PC-3 (cell line): ENCODE data around the gene ZDHHC15. TPM values are rescaled to one million over a fixed set of nuclear protein-coding genes. Genes with fewer than 3 reads are reported as not detected.
"Not testable (repeated sequence)": the region's sequence is repeated elsewhere in the genome, so short reads cannot be mapped to it uniquely, and the experiment has no call there.

Experiments used
- ATAC-seq: fragments of 200-7000 bp; cut with Tn5 transposase; 2 replicates; pipeline ENCODE4 v1.9.1; 2020; ENCODE audit warnings: mild to moderate bottlenecking, moderate library complexity
- Bru-seq: library from RNA; stranded (reverse); fragments of 400-500 nt; gene quantifications from one replicate; lab custom pipeline; 2021; lab: Mats Ljungman, UMichigan
- BruChase-seq, 2 experiments: library from RNA; stranded (reverse); fragments of 400-500 nt; gene quantifications; one replicate each; lab custom pipeline; 2021; lab: Mats Ljungman, UMichigan
- BruUV-seq: library from RNA; stranded (reverse); fragments of 400-500 nt; replicated peaks from 2 replicates; lab custom pipeline; 2021; lab: Mats Ljungman, UMichigan
- CTCF ChIA-PET: fragments of 300-600 bp; sonication (Branson Sonifier 250); formaldehyde crosslinking; loops from one replicate; lab custom pipeline; 2022; ENCODE audit warnings: antibody characterized with exemption; lab: Charles Lee
- POLR2A ChIA-PET: fragments of 300-600 bp; sonication (Branson Sonifier 250); formaldehyde crosslinking; loops from one replicate; lab custom pipeline; 2022; ENCODE audit warnings: antibody characterized with exemption; ENCODE audit not compliant: unreplicated experiment; lab: Charles Lee
- DNase-seq: peaks from one replicate; pipeline ENCODE4 v3.0.0-alpha.2; 2015
- H2AFZ ChIP-seq: fragments of 300-600 bp; sonication (generic); 2 replicates; pipeline ENCODE4 v1.6.0; 2016; ENCODE audit warnings: antibody characterized with exemption, low read length
- H3F3A ChIP-seq: fragments of 300-600 bp; sonication (generic); one replicate; pipeline ENCODE4 v1.6.0; 2017; ENCODE audit warnings: antibody characterized with exemption, low read length, control low read depth, mild to moderate bottlenecking; ENCODE audit not compliant: unreplicated experiment
- H3K27ac ChIP-seq: fragments of 300-600 bp; sonication (generic); 2 replicates; pipeline ENCODE4 v1.5.1; 2016; ENCODE audit warnings: mild to moderate bottlenecking, low read length
- H3K27me3 ChIP-seq: fragments of 300-600 bp; sonication (generic); 2 replicates; pipeline ENCODE4 v1.6.1; 2016; ENCODE audit warnings: low read length, mixed read lengths
- H3K36me3 ChIP-seq: fragments of 300-600 bp; sonication (generic); 2 replicates; pipeline ENCODE4 v1.6.1; 2016; ENCODE audit warnings: low read depth, mixed run types, low read length, mixed read lengths
- H3K4me1 ChIP-seq: fragments of 300-600 bp; sonication (generic); 2 replicates; pipeline ENCODE4 v1.5.1; 2016; ENCODE audit warnings: low read length; ENCODE audit not compliant: insufficient read depth
- H3K4me2 ChIP-seq: fragments of 300-600 bp; sonication (generic); 2 replicates; pipeline ENCODE4 v1.6.0; 2016; ENCODE audit warnings: low read length
- H3K4me3 ChIP-seq: fragments of 300-600 bp; sonication (generic); 2 replicates; pipeline ENCODE4 v1.5.1; 2016; ENCODE audit warnings: mild to moderate bottlenecking, low read length, mixed read lengths
- H3K79me2 ChIP-seq: fragments of 300-600 bp; sonication (generic); 2 replicates; pipeline ENCODE4 v1.6.1; 2017; ENCODE audit warnings: low read length, mixed read lengths
- H3K9ac ChIP-seq: fragments of 300-600 bp; sonication (generic); 2 replicates; pipeline ENCODE4 v1.6.0; 2016; ENCODE audit warnings: mild to moderate bottlenecking, low read length
- H3K9me2 ChIP-seq: fragments of 300-600 bp; sonication (generic); replicated peaks from 2 replicates; pipeline ENCODE4 v1.6.1; 2016; ENCODE audit warnings: mixed run types, low read length, mixed read lengths
- H3K9me3 ChIP-seq: fragments of 300-600 bp; sonication (generic); 2 replicates; pipeline ENCODE4 v1.6.1; 2016; ENCODE audit warnings: low read length, mixed read lengths
- H4K20me1 ChIP-seq: fragments of 300-600 bp; sonication (generic); 2 replicates; pipeline ENCODE4 v1.6.1; 2016; ENCODE audit warnings: low read length, mixed read lengths
- CTCF ChIP-seq: fragments of 300-600 bp; sonication (generic); conservative IDR thresholded peaks from 2 replicates; pipeline ENCODE4 v1.5.1; 2017; ENCODE audit warnings: antibody characterized with exemption, low read depth, mild to moderate bottlenecking, low read length
- EZH2 ChIP-seq: fragments of 300-600 bp; sonication (generic); IDR thresholded peaks from one replicate; pipeline ENCODE4 v1.6.1; 2017; ENCODE audit warnings: antibody characterized with exemption, mild to moderate bottlenecking, low read length; ENCODE audit not compliant: unreplicated experiment
- EZH2phosphoT487 ChIP-seq: fragments of 300-600 bp; sonication (generic); IDR thresholded peaks from 2 replicates; pipeline ENCODE4 v1.6.1; 2018; ENCODE audit warnings: mild to moderate bottlenecking, antibody characterized with exemption, low read length, borderline replicate concordance
- intact Hi-C: fragments of 100-400 bp; cut with micrococcal nuclease; formaldehyde crosslinking; loops from 2 replicates; pipeline ENCODE4 v1.9.0; 2023
- long read RNA-seq: library from polyadenylated mRNA; unstranded; transcript quantifications from one replicate; pipeline ENCODE4 v2.0.0, GENCODE V29; 2021; ENCODE audit not compliant: unreplicated experiment
- total RNA-seq: library from RNA; depleted of rRNA; stranded (reverse); fragments of >200 nt; gene quantifications from 2 replicates; pipeline ENCODE4 v1.2.3, GENCODE V29; 2014; rRNA removed

The ZDHHC15 gene, protein sequence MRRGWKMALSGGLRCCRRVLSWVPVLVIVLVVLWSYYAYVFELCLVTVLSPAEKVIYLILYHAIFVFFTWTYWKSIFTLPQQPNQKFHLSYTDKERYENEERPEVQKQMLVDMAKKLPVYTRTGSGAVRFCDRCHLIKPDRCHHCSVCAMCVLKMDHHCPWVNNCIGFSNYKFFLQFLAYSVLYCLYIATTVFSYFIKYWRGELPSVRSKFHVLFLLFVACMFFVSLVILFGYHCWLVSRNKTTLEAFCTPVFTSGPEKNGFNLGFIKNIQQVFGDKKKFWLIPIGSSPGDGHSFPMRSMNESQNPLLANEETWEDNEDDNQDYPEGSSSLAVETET
- not detected in 2 replicates for total RNA-seq
- Bru-seq, nascent RNA, result percentile 5 among the genes with signal in this experiment
- BruChase-seq, experiment 1, labeled RNA remaining after a 6-hour chase, result percentile 2 among the genes with signal in this experiment
- percentile 5 among the genes with signal in this experiment for BruChase-seq, experiment 2, labeled RNA remaining after a 2-hour chase
- long read RNA-seq, result 0 reads

DNA sequence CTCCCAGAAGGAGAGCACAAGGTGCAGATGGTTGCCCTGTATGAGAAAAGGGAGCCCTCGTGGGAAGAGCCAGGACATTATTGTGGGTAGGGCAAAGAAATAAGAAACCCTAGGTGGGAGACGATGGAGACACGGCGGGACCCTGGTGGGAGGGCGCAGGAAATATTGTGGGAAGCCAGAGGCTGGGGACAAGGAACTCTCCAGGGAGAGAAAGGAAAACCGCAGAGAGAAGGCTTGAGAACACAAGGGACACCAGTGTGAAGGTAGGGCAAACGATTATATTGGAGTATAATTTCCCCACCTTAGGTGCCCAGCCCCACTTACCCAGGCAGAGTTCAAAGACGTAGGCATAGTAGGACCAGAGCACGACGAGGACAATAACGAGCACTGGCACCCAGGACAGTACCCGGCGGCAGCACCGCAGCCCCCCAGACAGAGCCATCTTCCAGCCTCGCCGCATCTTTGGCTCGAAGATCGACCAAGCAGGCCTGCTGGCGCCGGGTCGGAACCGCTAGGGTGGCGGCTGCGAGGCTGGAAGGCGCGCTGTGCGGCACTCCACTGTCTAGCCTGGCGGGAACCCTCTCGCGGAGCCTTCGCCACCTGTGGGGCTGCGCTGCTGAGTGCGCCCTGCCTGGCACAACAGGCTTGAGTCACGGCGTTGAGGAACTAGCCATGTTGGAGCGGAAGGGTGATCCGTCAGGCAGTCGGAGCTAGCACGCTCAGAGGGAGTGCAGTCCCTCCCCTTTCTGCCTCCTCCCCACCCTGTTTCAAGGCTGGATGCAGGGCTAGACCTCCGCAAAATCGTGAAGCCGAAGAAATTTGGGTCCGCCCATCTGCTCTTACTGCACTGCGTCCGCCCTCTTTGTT, at the start of gene ZDHHC15:
Gene ZDHHC15, minus strand, starts transcription at position 473 of the 867 bp plus-strand sequence. Its CDS starts 13 bp downstream, at position 460.
- no peaks in the 10 kb centered on the region for H3K9me2 ChIP-seq
- no peak within 1 kb of the TSS for H3K9ac ChIP-seq
- H3K79me2 ChIP-seq, result no peaks in the 10 kb centered on the region
- ATAC-seq, result peak; percentile 29
- intact Hi-C loops, result no loop called here
- no peaks in the 10 kb centered on the region for H3K4me1 ChIP-seq
- H3K27ac ChIP-seq, result no peak within 1 kb of the TSS
- TF ChIP-seq EZH2phosphoT487, result no peak
- TF ChIP-seq EZH2, result no peak
- no peak for TF ChIP-seq CTCF
- ChIA-PET POLR2A (no interaction called here), CTCF (no interaction called here)
- H3F3A ChIP-seq, result no peaks in the 10 kb centered on the region
- peak within 1 kb of the TSS; percentile 50 for H3K4me3 ChIP-seq
- BruUV-seq, result no TSS peak
- no peaks in the 10 kb centered on the region for H4K20me1 ChIP-seq
- no peaks in the 10 kb centered on the region for H3K36me3 ChIP-seq
- H3K9me3 ChIP-seq, result no peaks in the 10 kb centered on the region
- peak within 1 kb of the TSS; percentile 63 for H3K4me2 ChIP-seq
- H2AFZ ChIP-seq, result peak within 1 kb of the TSS; percentile 63; the same call in 1 of the 2 replicates
- peak; percentile 1 for DNase-seq
- H3K27me3 ChIP-seq, result no peaks in the 10 kb centered on the region

- H3K9me3 ChIP-seq, H2AFZ ChIP-seq, H3K4me1 ChIP-seq, intact Hi-C loops, H3K9ac ChIP-seq, H3K4me2 ChIP-seq, ATAC-seq, H3F3A ChIP-seq, POLR2A ChIA-PET, H3K4me3 ChIP-seq, H3K79me2 ChIP-seq, H3K9me2 ChIP-seq, H4K20me1 ChIP-seq, H3K27me3 ChIP-seq, H3K36me3 ChIP-seq, CTCF ChIA-PET, H3K27ac ChIP-seq, DNase-seq, BruUV-seq: not testable (repeated sequence)
These were observed 37.7 kb upstream of the ZDHHC15 start for GRCh38 chrX:75560544-75560943.

GRCh38 chrX:75547783-75548182, 24.9 kb upstream of the ZDHHC15 start:
- H3K4me3 ChIP-seq, result no peak overlapping the region
- no peaks in the 10 kb centered on the region for H3K36me3 ChIP-seq
- no TSS peak for BruUV-seq
- H2AFZ ChIP-seq, result no peak overlapping the region
- TF ChIP-seq EZH2phosphoT487, result no peak
- no peak for TF ChIP-seq CTCF
- TF ChIP-seq EZH2, result no peak
- H3K9ac ChIP-seq, result no peak overlapping the region
- H3K9me2 ChIP-seq, result no peaks in the 10 kb centered on the region
- no peak overlapping the region for H3K4me2 ChIP-seq
- H4K20me1 ChIP-seq, result no peaks in the 10 kb centered on the region
- ATAC-seq, result no peak
- POLR2A ChIA-PET, result no interaction called here
- intact Hi-C loops, result no loop called here
- no peaks in the 10 kb centered on the region for H3K27me3 ChIP-seq
- CTCF ChIA-PET, result no interaction called here
- H3K27ac ChIP-seq, result no peak overlapping the region
- no peak for DNase-seq
- H3K9me3 ChIP-seq, result no peaks in the 10 kb centered on the region
- no peaks in the 10 kb centered on the region for H3F3A ChIP-seq
- H3K79me2 ChIP-seq, result no peaks in the 10 kb centered on the region
- H3K4me1 ChIP-seq, result no peaks in the 10 kb centered on the region
